ENCODE results near the gene LY6G6D. TPM values are rescaled to one million over a fixed set of nuclear protein-coding genes. Genes with fewer than 3 reads are reported as not detected.

LY6G6D gene
- total RNA-seq, 1 donor from 2014 or later: not detected

DNA sequence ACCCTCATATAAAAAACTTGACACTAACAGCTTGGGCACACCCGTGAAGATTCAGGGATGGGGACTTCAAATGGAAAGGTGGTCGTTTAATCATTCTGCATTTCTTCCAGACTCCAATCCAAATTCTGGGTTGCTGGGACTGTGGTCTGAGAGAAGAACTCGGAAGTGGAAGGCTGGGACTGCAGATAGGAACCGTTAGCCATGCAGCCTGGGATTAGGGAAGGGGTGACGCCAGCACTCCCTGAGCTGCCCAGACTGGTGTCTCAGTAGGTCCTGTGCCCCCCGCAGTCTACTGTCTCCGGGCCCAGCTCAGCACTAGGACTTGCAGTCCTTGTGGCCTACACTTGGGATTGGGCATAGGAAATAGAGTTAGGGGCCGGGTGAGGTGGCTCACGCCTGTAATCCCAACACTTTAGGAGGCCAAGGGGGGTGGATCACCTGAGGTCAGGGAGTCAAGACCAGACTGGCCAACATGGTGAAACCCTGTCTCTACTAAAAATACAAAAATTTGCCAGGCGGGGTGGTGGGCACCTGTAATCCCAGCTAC is 21.7 kb downstream of the LY6G6D start:
- peak; percentile 23 for DNase-seq

DNA sequence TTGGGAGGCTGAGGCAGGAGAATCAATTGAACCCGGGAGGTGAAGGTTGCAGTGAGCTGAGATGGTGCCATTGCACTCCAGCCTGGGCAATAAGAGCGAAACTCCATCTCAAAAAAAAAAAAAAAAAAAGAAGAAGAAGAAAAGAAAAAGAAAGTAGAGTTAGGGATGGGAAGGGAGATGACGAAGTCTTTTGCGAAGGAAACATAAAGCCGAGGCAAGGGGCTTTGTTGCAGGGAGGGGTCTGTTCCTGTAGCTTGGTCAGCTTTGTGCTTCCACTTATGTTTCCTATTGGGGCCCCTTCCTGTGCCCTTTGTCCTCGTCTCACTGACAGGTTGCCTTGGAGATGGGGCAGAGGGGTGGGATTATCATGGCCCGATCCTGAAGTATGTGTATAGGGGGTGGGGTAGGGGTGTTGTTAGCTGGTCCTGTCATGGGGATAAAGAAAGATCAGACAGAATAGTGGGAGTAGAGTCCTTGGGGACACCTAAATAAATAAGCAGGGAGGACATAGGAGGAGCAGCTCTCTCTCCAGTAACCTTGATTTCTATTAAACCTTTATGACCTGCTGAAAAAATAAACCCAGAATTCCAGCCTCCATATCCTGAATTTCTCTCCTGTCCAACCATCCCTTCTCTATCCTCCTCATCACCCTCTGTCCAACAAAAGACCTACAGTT is 22.3 kb downstream of the LY6G6D start:
- peak; percentile 84 for DNase-seq

DNA sequence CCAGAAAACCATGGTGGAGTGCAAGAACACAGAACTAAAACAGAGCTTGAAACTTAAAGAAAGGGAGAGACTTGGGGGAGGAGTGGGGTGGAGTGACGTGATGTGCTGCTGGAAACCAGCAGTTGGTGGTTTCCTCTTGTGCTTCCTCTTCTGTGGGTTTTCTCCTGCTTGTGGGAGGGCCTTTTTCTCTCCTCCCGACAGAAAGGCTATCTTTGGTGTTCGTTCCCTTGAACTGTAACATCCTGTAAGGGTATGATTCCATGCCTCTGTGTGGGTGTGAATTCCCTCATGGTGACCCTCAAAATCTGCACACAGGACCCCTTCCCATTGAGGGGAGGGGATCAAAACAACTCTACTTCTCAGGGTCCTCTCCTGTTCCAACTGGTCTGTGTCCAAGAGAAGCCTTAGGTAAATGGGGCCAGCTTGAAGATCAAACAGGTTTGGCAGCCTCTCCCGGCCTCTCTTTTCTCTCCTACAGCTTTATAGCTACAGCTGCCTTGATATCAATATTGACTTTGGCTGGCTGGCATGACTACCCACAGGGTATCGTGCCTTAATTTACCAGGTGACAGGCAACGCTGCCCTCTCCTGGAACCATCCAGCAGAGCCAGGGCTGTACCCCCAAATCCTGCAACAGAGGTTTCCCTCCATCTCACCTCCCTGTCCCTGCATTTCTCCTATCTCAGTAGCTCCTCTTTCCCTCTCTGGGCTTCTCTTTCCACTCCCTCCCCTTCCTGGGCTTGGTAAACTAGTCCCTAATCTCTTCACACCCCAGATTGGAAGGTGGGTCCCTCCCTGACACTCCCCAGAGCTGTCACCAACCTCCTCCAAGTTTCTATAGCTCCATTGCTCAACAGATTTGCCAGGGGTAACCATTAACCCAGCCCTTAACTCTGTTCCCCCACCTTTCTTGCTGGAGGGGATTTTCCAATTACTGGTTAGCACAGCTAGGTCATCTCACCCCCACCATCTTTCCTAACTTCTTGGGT is 23.1 kb downstream of the LY6G6D start:
- peak; percentile 95 for DNase-seq

DNA sequence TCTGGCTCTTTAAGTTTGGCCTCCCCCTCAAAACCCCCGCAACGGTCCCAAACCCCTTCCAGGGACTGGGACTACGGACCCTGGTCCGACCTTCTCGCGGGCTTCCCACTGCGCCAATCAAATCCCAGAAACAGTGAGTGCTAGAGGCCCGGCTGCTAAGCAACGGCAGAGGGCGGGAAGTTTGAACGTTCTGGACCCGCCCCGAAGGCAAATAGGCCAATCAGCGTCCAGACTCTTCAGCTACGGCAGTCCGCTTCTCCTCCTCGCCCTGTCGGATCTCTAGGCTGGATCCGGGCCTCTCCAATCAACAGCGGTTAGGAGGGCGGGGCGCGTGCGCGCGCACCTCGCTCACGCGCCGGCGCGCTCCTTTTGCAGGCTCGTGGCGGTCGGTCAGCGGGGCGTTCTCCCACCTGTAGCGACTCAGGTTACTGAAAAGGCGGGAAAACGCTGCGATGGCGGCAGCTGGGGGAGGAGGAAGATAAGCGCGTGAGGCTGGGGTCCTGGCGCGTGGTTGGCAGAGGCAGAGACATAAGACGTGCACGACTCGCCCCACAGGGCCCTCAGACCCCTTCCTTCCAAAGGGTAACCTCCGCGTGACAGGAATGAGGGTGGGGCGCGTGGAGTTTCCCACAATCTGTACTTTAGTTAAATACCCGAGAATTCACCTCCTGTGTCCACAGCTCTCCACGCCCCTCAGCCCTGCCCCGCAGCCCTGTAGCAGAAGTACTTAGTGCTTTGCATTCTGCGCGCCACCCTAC is 24.7 kb downstream of the LY6G6D start, which contains the start of gene MSH5:
Gene MSH5, plus strand, starts transcription at position 367 of the 758 bp plus-strand sequence. CDS start 462 bp downstream, outside the sequence.
- peak; percentile 99 for DNase-seq

DNA sequence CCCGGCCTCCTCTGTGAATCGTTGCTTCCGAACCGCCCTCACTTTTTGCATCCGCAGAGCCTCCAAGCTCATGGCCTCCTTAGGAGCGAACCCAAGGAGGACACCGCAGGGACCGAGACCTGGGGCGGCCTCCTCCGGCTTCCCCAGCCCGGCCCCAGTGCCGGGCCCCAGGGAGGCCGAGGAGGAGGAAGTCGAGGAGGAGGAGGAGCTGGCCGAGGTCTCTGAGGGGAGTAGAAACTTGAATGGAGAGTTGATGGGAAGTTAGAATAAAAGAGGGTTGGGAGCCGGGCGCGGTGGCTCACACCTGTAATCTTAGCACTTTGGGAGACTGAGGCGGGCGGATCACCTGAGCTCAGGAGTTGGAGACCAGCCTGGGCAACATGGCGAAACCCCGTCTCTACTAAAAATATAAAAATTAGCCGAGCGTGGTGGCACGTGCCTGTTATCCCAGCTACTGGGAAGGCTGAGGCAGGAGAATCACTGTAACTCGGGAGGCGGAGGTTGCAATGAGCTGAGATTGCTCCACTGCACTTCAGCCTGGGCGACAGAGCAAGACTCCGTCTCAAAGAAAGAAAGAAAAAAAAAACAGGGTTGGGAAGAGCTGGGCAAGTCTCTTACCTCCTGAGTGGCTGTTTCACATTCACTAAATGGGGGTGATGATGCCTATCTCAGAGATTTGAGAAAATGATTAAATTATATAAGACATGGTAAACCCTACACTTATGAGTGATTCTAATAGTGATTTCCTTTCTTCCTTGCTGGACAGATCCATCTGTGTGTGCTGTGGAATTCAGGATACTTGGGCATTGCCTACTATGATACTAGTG is 25.5 kb downstream of the LY6G6D start:
- DNase-seq: peak; percentile 53

DNA sequence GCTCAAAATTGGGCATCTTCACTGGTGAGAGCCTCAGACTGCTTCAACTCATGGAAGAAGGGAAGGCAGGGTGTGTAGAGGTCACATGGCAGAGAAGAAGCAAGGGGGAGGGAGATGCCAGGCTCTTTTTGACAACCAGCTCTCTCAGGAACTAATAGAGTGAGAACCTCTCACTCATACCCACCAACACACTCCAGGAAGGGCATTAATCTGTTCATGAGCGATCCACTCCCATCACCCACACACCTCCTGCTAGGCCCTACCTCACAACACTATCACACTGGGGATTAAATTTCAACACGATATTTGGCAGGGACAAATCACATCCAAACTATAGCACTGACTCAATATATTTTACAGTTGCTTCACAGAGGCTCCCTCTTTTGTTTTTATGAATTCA is 26.7 kb downstream of the LY6G6D start:
- DNase-seq: no peak

DNA sequence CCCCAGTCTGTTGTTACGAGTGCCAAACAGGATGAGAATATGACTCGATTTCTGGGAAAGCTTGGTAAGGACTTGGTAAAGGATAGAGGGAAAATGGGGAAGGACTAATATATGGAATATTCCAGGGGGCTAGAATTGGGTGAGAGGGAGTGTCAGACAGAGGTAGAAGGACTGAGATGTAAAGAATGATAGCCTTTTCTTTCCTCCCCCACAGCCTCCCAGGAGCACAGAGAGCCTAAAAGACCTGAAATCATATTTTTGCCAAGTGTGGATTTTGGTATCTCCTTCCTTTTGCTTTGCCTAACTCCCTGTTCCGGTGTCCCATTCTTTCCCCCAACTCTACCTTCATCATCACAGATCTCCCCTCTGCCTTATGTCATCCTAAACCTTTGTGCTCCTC is 27.7 kb downstream of the LY6G6D start:
- no peak for DNase-seq

DNA sequence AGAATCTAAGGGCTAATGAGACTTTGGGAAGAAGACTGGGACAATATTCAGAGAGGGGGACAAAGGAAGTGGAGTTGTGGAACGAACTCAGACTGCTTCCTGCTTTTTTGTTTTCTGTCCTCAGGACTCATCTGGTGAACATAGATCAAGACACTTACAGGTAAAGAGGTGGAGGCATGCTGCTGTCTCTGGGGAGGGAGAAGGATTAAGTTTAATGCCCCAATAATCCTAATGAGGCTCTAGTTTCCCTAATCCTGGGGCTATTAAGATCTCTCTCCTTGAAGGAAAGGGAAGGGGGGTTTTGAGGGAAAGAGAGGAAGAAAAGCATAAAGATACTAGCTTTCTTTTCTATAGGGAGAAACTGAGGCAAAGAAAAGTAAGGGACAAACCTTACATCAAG is 29.3 kb downstream of the LY6G6D start:
- DNase-seq: no peak

DNA sequence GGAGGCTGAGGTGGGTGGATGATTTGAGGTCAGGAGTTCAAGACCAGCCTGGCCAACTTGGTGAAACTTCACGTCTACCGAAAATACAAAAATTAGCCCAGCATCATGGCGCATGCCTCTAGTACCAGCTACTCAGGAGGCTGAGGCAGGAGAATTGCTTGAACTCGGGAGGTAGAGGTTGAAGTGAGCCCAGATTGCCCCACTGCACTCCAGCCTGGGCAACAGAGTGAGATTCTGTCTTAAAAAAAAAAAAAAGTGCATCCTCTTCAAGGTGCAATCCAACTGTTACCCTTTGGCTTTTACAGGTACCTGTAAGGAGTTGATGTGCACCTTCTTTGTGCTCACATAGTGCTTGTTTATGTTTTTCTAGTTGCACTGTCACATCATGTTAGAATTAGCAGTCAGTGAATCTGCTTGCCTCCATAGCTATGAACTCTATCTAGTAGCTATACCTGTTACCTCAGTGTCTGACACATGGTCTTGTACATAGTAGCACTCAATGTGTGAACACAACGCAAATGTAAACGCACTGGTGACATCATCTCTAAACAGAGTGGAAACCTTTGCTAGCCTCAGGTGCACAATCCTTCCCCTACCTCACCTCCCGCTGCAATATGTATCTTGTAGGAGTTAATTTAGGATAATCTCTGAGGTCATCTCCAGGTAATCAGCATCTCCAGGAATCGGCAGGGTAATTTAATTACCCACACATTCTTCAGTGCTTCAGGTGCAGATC is 34.3 kb downstream of the LY6G6D start:
- DNase-seq: no peak

DNA sequence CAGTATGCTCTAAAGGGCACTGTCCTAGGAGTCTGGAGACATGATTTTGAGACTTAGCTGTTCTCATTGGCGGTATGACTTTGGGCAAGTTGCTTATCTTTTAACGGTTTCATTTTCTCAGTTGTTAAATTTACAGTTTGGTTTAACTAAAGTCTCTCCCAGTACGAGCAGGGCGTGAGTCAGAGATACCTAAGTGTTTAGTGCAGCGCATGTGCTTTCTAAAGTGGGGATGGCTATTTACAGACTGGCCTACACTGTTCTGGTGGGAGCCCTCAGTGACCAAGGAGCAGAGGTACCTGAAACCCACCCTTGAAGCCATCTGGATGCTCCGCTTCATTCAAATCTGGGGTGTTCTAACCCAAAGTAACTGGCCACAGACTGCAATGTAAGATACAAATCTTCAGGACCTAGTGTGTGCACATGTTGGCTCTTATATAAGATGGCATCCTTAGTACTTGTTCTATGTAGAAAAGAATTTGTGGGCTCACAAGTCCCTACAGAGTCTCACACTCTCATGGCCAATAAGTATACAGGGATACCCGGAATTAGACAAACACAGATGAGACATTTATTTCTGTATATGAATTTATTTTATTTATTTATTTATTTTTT is 35.4 kb downstream of the LY6G6D start:
- no peak for DNase-seq

DNA sequence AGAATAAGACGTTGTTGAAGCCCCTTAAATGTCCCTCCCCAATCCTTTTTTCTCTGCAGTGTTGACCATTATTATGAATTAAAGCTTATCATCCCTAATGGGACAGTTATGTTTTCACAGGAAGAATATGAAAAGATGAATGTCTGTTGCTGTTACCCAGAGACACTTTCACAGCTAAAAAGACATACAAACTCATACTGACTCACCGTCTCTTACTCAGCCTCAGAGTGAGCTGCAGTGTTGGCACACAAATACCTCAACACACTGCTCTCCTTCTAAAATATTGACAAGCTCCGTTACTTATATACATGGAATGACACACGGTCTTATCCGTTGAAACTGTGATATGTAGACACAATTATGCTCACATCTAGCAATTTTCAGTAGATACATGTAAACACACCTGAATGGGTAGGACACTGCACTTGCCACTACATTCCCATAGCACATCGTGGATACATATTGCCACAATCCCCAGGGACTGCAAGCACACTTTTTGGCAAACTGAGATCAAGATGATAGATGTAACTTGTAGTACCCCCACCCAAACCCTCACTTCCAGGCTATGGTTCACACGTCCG is 37.7 kb downstream of the LY6G6D start:
- DNase-seq: no peak

DNA sequence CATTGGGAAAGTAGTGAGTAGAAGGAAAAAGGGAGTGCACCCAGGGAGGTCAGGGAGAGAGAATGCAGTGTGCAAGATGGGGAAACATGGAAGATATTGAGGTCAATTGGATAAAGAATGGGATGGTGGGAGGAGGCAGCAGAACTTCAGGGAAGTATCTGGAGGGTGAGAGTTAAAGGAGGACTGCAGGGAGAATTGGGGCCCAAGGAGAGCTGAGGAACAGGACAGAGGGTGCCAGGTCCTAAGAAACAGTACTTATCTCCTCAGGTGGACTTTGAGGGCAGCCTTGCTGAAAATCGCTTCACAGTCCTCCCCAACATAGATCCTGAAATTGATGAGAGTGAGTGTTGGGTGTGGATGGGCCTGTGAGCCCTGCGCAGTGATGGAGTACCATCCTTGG is 43.1 kb downstream of the LY6G6D start:
- DNase-seq: no peak

DNA sequence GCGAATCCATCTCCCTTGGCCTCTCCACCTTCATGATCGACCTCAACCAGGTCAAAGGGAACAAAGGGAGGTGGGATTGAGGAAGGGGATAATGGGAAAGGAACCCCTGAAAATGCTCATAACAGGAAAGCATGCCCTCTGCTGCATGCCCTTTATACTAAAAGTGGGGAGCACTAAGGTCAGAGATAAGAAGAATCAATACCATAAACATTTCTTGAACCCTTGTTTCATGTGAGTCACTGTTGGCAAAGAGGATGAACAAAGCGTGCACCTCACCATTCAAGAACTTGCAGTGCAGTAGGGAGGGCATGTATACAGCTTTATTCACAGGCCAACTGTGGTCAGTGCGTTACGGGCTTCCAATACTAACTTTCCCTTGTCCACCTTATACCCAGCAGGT is 45.6 kb downstream of the LY6G6D start:
- no peak for DNase-seq

DNA sequence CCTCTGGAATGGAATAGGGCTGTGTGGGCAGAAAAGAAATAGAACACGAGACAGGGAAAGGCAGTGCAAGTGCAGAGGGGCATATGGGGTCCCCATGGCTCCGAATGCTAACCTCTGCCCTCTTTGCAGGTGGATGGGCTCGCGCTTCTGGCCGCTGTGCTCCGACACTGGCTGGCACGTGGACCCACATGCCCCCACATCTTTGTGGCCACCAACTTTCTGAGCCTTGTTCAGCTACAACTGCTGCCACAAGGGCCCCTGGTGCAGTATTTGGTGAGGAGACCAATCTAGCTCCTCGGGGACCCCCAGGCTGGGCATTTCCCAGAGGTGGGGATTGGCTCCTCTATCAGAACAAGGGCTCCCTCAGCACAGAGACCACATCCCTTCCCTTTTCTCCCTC is 46.2 kb downstream of the LY6G6D start:
- no peak for DNase-seq

DNA sequence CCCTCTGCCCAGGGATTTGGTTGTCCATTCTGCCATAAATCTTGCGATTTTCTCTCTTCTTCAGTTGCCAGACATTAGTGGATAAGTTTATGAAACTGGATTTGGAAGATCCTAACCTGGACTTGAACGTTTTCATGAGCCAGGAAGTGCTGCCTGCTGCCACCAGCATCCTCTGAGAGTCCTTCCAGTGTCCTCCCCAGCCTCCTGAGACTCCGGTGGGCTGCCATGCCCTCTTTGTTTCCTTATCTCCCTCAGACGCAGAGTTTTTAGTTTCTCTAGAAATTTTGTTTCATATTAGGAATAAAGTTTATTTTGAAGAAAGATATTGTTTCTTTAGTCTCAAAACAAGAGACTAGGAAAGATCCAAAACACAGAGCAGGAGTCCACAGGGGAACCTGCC is 47.2 kb downstream of the LY6G6D start, which contains the start of gene SAPCD1:
Gene SAPCD1, plus strand, starts transcription at position 301 of the 400 bp plus-strand sequence. CDS start 399 bp downstream, outside the sequence.
- DNase-seq: no peak

DNA sequence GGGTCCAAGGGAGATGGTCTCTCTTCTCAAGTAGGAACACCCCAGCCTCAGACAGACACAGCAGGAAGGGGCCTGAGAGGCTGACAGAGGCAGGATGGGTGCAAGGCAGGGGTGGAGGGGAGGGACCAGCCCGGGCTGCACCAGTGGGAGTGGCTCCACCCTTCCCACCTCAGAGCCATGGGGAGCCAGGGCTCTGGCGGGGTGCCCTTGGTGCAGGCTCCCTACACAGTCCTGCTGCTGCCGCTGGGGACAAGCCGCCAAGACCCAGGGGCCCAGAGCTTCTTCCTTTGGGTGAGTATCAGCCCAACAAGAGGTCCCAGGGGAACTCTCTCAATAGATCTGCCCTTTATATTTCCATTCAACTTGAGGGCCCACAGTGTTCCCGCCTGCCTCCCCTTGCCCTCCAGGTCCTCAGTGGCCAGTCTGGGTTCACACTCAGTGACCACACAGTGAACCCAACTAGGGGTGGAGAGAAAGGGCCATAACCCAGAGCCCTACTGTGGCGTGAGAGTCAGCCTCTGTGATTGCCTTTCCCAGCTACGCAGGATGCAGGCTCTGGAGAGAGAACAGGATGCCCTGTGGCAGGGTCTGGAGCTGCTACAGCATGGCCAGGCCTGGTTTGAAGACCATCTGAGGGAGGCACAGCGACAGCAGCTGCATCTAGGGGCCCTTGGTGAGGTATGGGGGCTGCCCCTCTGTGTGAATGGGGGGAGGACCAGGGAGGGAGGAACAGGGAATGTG is 47.9 kb downstream of the LY6G6D start:
- no peak for DNase-seq

DNA sequence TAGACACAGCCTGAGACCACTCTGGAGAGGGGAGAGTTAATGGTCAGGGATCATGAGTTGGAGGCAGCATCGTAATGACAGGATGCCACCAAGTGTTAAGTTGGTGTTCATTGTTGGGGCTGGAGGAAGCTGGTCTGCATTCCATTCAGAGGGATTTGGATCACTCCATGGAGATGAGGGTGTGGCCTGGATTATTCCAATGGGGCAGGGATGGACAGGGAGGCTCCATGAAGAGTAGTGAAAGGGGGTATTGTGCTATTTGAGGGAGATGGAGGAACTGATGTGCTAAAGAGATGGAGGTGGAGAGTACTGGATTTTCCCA is 48.4 kb downstream of the LY6G6D start:
- peak; percentile 86 for DNase-seq

DNA sequence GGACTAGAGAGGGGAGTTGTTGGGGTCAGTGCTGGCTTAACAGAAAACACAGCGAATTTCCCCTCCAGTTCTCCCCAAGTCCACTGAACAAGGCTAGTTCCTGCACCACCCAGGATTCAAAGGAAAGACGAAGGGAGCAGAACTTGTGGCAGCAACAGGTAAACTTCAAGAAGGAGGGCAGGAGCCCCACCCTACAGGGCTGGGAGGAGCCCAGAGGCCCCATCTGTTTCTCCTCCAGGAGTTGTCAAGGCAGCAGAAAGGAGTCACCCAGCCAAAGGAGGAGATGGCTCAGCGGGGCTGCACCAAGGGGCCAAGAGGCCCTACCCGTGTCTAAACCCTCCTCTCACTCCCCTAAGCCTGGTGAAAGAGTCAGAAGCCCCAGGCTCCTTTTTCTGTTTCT is 49.0 kb downstream of the LY6G6D start:
- no peak for DNase-seq

DNA sequence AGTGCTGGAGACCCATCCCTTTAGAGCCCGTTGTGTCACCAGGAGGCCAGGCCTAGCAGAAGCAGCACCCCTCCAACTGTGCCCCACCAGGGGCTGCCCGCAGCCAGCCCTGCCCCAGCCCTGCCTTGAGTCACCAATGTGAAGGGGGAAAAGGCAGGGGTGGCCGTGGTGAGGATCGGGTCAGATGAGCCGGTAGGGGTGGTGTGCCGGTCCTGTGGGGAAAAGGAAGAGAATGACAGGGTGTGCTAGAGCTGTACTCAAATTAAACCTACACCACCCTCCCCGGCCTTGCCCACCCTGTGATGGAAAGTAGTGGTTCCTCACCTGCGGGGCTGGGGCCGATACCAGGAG is 50.4 kb downstream of the LY6G6D start:
- DNase-seq: no peak

Data from dermis blood vessel endothelial cell (primary cell).